Motor neuron (in vitro differentiated cells): ENCODE results near the gene SEMA6D. TPM values are rescaled to one million over a fixed set of nuclear protein-coding genes. Genes with fewer than 3 reads are reported as not detected.
A peak's percentile ranks its signal among the peaks of the same experiment; 100 is the strongest.

Experiments
- ATAC-seq, 8 experiments: fragments of 200-7000 bp; cut with Tn5 transposase; replicated peaks in 6 of 8; 2 replicates each; pipeline ENCODE4 v1.8.0; 2021; ENCODE audit warnings: mild to moderate bottlenecking in 8 of 8, moderate library complexity in 8 of 8
- H3K27ac ChIP-seq, 2 donors: fragments of 250-450 bp; sonication (Bioruptor Pico); 2 replicates each; pipeline ENCODE4 v1.9.0; 2021; ENCODE audit warnings: antibody characterized with exemption in 2 of 2, mild to moderate bottlenecking in 2 of 2, moderate library complexity in 1 of 2
- H3K4me1 ChIP-seq, 2 donors: fragments of 250-450 bp; sonication (Bioruptor Pico); replicated peaks in 1 of 2; 2 replicates each; pipeline ENCODE4 v1.6.1; 2021; ENCODE audit warnings: antibody characterized with exemption in 2 of 2, mild to moderate bottlenecking in 2 of 2, moderate library complexity in 1 of 2
- H3K4me3 ChIP-seq, 5 donors: fragments of 250-450 bp; sonication (Bioruptor Pico); 2 replicates each; pipeline ENCODE4 v1.9.0; 2021; ENCODE audit warnings: antibody characterized with exemption in 5 of 5, mild to moderate bottlenecking in 5 of 5, moderate library complexity in 4 of 5
- WGBS, 10 experiments: fragments of 450-650 bp; shearing (Covaris generic); methylation state at CpG; one replicate each; pipeline ENCODE4 v1.0.0; 2022; 5-methylcytosine and 5-hydroxymethylcytosine counted together
- in situ Hi-C, 9 experiments: fragments of 400-800 bp; cut with MboI; loops; one replicate each; pipeline ENCODE4 v1.15.0; 2021; ENCODE audit warnings: low sequenced_read_pairs in 9 of 9, low pct_unique_long_range_greater_than_20kb in 2 of 9; ENCODE audit not compliant: unreplicated experiment in 9 of 9
- total RNA-seq, 8 experiments: library from RNA; unstranded; fragments of 300-600 nt; gene quantifications; 2 replicates each; pipeline versions ENCODE4 v1.2.3 to v1.2.4, GENCODE V29; 2022

Gene SEMA6D
- total RNA-seq, 8 experiments from 2014 or later, result 27.5 to 322 (median 58.2) TPM

DNA sequence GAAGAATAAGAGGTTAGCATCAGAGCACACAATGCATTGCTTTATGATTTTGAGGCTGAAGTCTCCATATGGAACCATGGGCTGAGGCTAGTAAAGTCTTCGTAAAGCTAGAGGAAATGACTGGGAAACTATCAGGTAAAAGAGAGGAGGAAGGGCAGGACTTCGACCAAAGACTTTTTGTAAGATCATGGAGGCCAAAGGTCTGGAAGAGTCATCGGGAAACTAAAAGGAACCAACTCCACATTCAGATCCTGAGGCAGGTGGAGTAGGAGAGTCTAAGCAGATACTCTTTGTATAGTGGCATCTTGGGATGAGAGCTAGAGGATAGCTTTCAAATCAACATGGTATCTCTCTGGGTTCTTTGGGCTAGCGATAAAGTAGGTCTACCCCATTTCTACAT, 36.3 kb downstream of the SEMA6D start:
- 86 to 100% (median 100%) methylated on average over 2 to 4 of the region's 4 CpGs; no CpG with 5 or more reads in 1 of the 10 experiments for WGBS, 10 experiments
- no peak for ATAC-seq
- H3K4me1 ChIP-seq, result peaks cover 3 to 9% of the 10 kb centered on the region in 2 donors
- no peak overlapping the region for H3K4me3 ChIP-seq
- no peak overlapping the region for H3K27ac ChIP-seq
- in situ Hi-C loops, result loop anchor here in 1 of 9 experiments (25.0 kb wide), 1 partner anchor 234 kb away; no protein-coding TSS in a partner anchor

GRCh38 chr15:47754312-47754711, 37.0 kb downstream of the SEMA6D start:
- no peak for ATAC-seq
- H3K27ac ChIP-seq, result no peak overlapping the region
- in situ Hi-C loops, result loop anchor here in 1 of 9 experiments (25.0 kb wide), 1 partner anchor 233 kb away; no protein-coding TSS in a partner anchor
- H3K4me3 ChIP-seq, result no peak overlapping the region
- peaks cover 10 to 16% of the 10 kb centered on the region in 2 donors for H3K4me1 ChIP-seq

GRCh38 chr15:47755941-47756340, 38.6 kb downstream of the SEMA6D start:
- Histone ChIP-seq H3K4me3 (no peak overlapping the region), H3K4me1 (peaks cover 12 to 23% of the 10 kb centered on the region in 2 donors), H3K27ac (no peak overlapping the region)
- in situ Hi-C loops, result loop anchor here in 1 of 9 experiments (25.0 kb wide), 1 partner anchor 231 kb away; no protein-coding TSS in a partner anchor
- 73 to 100% (median 94%) methylated on average over 1 to 2 of the region's 2 CpGs; no CpG with 5 or more reads in 2 of the 10 experiments for WGBS, 10 experiments
- ATAC-seq, result no peak

GRCh38 chr15:47756872-47757271, 39.6 kb downstream of the SEMA6D start:
- in situ Hi-C loops, result loop anchor here in 1 of 9 experiments (25.0 kb wide), 1 partner anchor 230 kb away; no protein-coding TSS in a partner anchor
- 0 to 100% (median 75%) methylated on average over 1 to 2 of the region's 2 CpGs; no CpG with 5 or more reads in 1 of the 10 experiments for WGBS, 10 experiments
- ATAC-seq, result peak; percentile 86 to 100 (median 99)
- H3K27ac ChIP-seq, result no peak overlapping the region
- H3K4me1 ChIP-seq, result peaks cover 8 to 23% of the 10 kb centered on the region in 2 donors
- H3K4me3 ChIP-seq, result no peak overlapping the region

DNA sequence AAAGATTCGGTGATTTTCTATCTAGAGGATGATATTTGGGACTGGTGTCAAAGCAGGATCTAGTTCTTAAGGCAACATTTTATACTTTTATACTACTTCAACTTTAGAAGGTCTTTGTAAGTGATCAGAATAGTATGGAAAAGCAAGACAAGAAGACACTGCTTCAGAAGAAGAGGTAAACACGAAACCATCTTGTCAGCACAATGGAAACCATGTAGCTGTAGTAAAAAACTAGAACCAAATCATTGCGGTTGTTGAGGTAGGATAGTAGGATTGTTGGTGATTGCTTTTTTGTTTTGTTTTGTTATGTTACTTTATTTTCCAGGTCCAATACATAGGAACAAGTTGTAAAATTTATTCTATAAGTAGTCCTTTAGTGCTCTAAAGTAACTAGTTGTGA, 40.0 kb downstream of the SEMA6D start:
- 72 to 100% (median 83%) methylated on average over 1 to 3 of the region's 3 CpGs for WGBS, 10 experiments
- Histone ChIP-seq H3K4me3 (no peak overlapping the region), H3K27ac (no peak overlapping the region), H3K4me1 (peaks cover 8 to 23% of the 10 kb centered on the region in 2 donors)
- no peak for ATAC-seq
- in situ Hi-C loops, result loop anchor here in 1 of 9 experiments (25.0 kb wide), 1 partner anchor 230 kb away; no protein-coding TSS in a partner anchor

DNA sequence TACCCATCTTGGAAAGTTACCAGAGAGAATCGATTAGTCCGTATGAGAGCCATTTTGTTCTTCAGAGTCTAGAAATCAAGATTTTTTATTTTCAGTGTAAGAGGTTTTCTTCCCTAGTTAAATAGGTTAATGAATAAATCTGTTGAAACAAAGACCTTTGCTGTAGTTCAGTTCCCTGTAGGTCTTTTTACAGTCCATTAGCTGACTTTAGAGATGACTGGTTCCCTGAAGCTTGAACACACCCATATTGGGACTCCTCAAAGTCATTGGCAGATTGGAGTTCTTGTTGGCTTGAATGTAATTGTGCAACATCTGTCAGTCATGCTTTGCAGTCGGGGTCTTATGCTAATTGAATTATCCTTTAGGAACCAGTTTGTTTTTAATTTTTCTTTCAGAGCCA, 45.3 kb downstream of the SEMA6D start:
- in situ Hi-C loops, result loop anchor here in 1 of 9 experiments (25.0 kb wide), 1 partner anchor 225 kb away; no protein-coding TSS in a partner anchor
- peaks cover 8 to 16% of the 10 kb centered on the region in 2 donors for H3K4me1 ChIP-seq
- H3K27ac ChIP-seq, result no peak overlapping the region
- no peak overlapping the region for H3K4me3 ChIP-seq
- no peak for ATAC-seq
- 67 to 100% (median 84%) methylated on average over 1 to 3 of the region's 3 CpGs; no CpG with 5 or more reads in 2 of the 10 experiments for WGBS, 10 experiments

GRCh38 chr15:47764666-47765065, 47.4 kb downstream of the SEMA6D start:
- no peak for ATAC-seq
- WGBS, 10 experiments, result 88 to 100% (median 100%) methylated on average over 1 to 11 of the region's 13 CpGs; no CpG with 5 or more reads in 1 of the 10 experiments
- H3K4me3 ChIP-seq, result no peak overlapping the region
- H3K27ac ChIP-seq, result no peak overlapping the region
- in situ Hi-C loops, result loop anchor here in 1 of 9 experiments (25.0 kb wide), 1 partner anchor 223 kb away; no protein-coding TSS in a partner anchor
- H3K4me1 ChIP-seq, result peaks cover 0 to 3% of the 10 kb centered on the region in 2 donors

DNA sequence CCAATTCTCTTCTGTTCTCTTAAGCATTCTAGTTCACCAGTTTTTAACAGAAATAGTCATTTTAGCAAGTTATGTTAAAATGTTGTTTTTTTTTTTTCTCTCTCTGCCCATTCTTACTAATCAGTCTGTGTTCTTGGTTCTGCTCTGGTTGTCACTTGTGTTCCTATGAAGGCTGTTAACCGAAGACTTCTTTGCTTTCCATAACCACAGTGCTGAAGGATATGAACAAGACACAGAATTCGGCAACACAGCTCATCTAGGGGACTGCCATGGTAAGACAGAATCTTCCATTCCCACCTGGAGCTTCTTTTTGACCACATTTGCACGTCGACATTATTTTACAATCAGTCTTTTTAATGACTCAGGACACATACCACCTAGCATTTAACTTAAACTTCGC, 49.1 kb downstream of the SEMA6D start:
- Histone ChIP-seq H3K4me1 (no peaks in the 10 kb centered on the region), H3K27ac (no peak overlapping the region), H3K4me3 (no peak overlapping the region)
- in situ Hi-C loops, result loop anchor here in 1 of 9 experiments (25.0 kb wide), 1 partner anchor 221 kb away; no protein-coding TSS in a partner anchor
- ATAC-seq, result no peak
- WGBS, 10 experiments, result 62 to 100% (median 92%) methylated on average over 2 to 5 of the region's 5 CpGs

GRCh38 chr15:47767035-47767434, 49.7 kb downstream of the SEMA6D start:
- no peaks in the 10 kb centered on the region for H3K4me1 ChIP-seq
- 94 to 100% (median 100%) methylated on average over 1 to 5 of the region's 5 CpGs for WGBS, 10 experiments
- in situ Hi-C loops, result loop anchor here in 1 of 9 experiments (25.0 kb wide), 1 partner anchor 220 kb away; no protein-coding TSS in a partner anchor
- H3K27ac ChIP-seq, result no peak overlapping the region
- H3K4me3 ChIP-seq, result no peak overlapping the region
- no peak for ATAC-seq

- in situ Hi-C loops, result loop anchor here in 1 of 9 experiments (25.0 kb wide), 1 partner anchor 219 kb away; no protein-coding TSS in a partner anchor
- 40 to 97% (median 88%) methylated on average over 2 to 5 of the region's 5 CpGs; no CpG with 5 or more reads in 3 of the 10 experiments for WGBS, 10 experiments
- no peak overlapping the region for H3K27ac ChIP-seq
- H3K4me1 ChIP-seq, result no peaks in the 10 kb centered on the region
- no peak for ATAC-seq
- no peak overlapping the region for H3K4me3 ChIP-seq
Measured at GRCh38 chr15:47768735-47769134, 51.4 kb downstream of the SEMA6D start.

DNA sequence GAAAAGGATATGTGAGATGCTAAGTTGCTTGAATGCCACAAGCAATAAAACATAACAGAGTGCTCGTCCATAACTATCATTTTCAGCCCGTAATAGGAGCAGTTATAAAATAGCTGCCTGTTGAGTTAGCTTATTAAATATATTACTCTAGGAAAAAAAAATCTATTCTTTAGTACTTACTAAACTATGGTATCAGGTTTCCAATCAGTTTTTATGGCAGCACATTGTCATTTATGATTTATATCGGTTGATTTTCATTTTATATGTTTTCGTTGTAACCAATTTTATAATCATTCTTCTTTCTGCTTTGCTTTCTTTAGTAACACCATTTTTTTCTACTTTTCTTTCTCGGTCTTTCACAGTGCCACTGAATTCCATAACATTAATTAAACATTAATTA, 51.9 kb downstream of the SEMA6D start:
- 69 to 100% (median 90%) methylated on average over 2 to 5 of the region's 5 CpGs for WGBS, 10 experiments

GRCh38 chr15:47773143-47773542, 55.8 kb downstream of the SEMA6D start:
- WGBS, 10 experiments, result 84 to 100% (median 91%) methylated on average over 2 to 6 of the region's 6 CpGs; no CpG with 5 or more reads in 1 of the 10 experiments
- Histone ChIP-seq H3K27ac (no peak overlapping the region), H3K4me3 (no peak overlapping the region), H3K4me1 (no peaks in the 10 kb centered on the region)
- in situ Hi-C loops, result loop anchor here in 1 of 9 experiments (25.0 kb wide), 1 partner anchor 214 kb away; no protein-coding TSS in a partner anchor
- ATAC-seq, result no peak

More for the DNA sequence above, 51.9 kb downstream of the SEMA6D start:
- no peak overlapping the region for H3K27ac ChIP-seq
- no peak for ATAC-seq
- in situ Hi-C loops, result loop anchor here in 1 of 9 experiments (25.0 kb wide), 1 partner anchor 218 kb away; no protein-coding TSS in a partner anchor
- no peak overlapping the region for H3K4me3 ChIP-seq
- no peaks in the 10 kb centered on the region for H3K4me1 ChIP-seq

DNA sequence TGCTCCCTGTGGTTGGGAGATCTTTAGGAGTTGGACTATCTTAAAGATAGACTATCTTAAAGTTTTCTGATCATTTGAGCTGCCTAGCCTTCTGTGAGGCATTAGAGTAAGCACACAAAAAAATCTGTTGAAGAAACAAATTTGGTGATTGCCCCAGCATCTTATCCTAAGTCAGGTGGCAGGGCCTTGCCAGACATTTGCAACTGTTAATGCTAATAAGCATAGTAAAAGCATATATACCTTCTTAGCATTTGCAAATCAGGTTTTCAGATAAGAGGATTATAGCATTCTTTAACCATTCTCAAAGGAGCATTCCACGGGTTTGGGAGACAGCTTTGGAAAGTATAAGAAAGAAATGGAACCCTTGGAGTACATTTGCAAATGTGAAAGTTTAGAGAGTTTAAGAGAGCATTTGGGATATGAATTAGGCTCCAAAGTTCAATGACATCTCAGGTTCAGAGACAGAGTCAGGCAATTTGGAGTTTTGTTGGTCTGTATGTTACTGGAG, 61.0 kb downstream of the SEMA6D start:
- in situ Hi-C loops, result no loop called here
- H3K4me3 ChIP-seq, result no peak overlapping the region
- ATAC-seq, result peak in 1 of 8 experiments; percentile 4
- no peak overlapping the region for H3K27ac ChIP-seq
- WGBS, 10 experiments, result 0 to 80% (median 4%) methylated on average over 1 of the region's 1 CpG; no CpG with 5 or more reads in 2 of the 10 experiments
- no peaks in the 10 kb centered on the region for H3K4me1 ChIP-seq
